Suprapubic skin (tissue), 4 donors: ENCODE results near the gene TNIP1. TPM values are rescaled to one million over a fixed set of nuclear protein-coding genes. Genes with fewer than 3 reads are reported as not detected.

Experiments
- DNase-seq, 2 donors: peaks; one replicate each; pipeline ENCODE4 v3.0.0-alpha.2; 2019; ENCODE audit warnings: low spot score in 2 of 2
- H3K27ac ChIP-seq: fragments of 200-600 bp; sonication (generic); one replicate; pipeline ENCODE4 v1.5.1; 2019
- H3K27me3 ChIP-seq: fragments of 200-600 bp; sonication (generic); one replicate; pipeline ENCODE4 v1.5.1; 2019
- H3K36me3 ChIP-seq: fragments of 200-600 bp; sonication (generic); one replicate; pipeline ENCODE4 v1.5.1; 2019
- H3K4me1 ChIP-seq: fragments of 200-600 bp; sonication (generic); one replicate; pipeline ENCODE4 v1.5.1; 2019
- H3K4me3 ChIP-seq: fragments of 200-600 bp; sonication (generic); one replicate; pipeline ENCODE4 v1.5.1; 2019; ENCODE audit warnings: mild to moderate bottlenecking
- H3K9me3 ChIP-seq: fragments of 200-600 bp; sonication (generic); one replicate; pipeline ENCODE4 v1.5.1; 2019
- EP300 ChIP-seq: sonication (generic); formaldehyde crosslinking; IDR thresholded peaks from one replicate; pipeline ENCODE4 v1.6.1; 2017; ENCODE audit warnings: antibody characterized with exemption
- POLR2A ChIP-seq, 2 donors: fragments of 450-650 bp; IDR thresholded peaks; one replicate each; pipeline ENCODE4 v1.6.1; 2017; ENCODE audit warnings: antibody characterized with exemption in 2 of 2, mild to moderate bottlenecking in 2 of 2, moderate library complexity in 2 of 2
- POLR2AphosphoS5 ChIP-seq, 3 donors: sonication (generic); formaldehyde crosslinking; IDR thresholded peaks; one replicate each; pipeline ENCODE4 v1.6.1; 2017; ENCODE audit warnings: antibody characterized with exemption in 3 of 3
- WGBS: methylation state at CpG from one replicate; pipeline ENCODE4 v1.1.5; 2018; 5-methylcytosine and 5-hydroxymethylcytosine counted together
- total RNA-seq, 4 donors: library from RNA; depleted of rRNA; stranded (reverse); fragments of >200 nt; gene quantifications; one replicate each; pipeline ENCODE4 v1.1.0, GENCODE V29; 2016
- TF ChIP-seq, protein P1 (sequence below), 2 donors: fragments of 200-600 bp in 1 of 2; fragments of 450-650 bp in 1 of 2; sonication (generic) in 1 of 2; IDR thresholded peaks; one replicate each; pipeline ENCODE4 v1.5.1; 2016 to 2019; ENCODE audit warnings: antibody characterized with exemption in 2 of 2, mild to moderate bottlenecking in 1 of 2, moderate library complexity in 1 of 2

The TNIP1 gene
- total RNA-seq, 4 donors from 2014 or later, result 47.5 to 94.7 (median 70.9) TPM

DNA sequence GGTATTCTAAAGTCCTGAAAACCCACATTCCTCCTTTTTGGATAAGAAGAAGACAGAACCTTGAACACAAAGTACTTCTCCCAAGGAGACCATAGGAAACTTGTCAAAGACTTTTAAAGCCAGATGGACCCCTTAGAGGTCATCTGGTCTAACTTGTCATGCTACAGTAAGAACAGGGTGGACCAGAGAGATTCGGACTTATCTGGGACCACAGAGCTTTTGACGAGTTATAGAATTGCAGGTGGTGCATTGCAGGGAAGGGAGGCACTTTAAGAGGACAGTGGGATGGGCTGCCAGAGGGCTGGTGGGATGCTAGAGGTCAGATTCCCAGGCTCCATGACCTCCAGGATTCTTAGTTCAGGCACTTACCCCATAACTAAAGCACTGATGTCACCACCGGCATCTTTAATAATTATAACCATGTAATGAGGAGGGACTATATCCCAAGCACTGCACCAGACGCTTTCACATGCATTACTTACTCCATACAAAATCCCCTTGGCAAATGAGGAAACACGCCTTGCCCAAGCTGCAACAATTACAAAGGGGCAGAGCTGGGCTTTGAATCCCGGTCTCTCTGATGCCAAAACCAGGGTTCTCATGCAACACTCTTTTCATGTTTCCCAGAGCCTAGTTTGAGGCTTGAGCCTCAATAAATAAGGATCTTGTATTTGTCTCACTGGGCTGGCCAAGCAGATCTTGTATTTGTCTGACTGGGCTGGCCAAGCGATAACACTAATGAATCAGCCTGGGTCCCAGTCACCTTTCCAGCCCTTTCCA, 73.2 kb downstream of the TNIP1 start:
- peak overlapping the region; percentile 88 for H3K27ac ChIP-seq
- peaks cover 44% of the 10 kb centered on the region for H3K4me1 ChIP-seq

DNA sequence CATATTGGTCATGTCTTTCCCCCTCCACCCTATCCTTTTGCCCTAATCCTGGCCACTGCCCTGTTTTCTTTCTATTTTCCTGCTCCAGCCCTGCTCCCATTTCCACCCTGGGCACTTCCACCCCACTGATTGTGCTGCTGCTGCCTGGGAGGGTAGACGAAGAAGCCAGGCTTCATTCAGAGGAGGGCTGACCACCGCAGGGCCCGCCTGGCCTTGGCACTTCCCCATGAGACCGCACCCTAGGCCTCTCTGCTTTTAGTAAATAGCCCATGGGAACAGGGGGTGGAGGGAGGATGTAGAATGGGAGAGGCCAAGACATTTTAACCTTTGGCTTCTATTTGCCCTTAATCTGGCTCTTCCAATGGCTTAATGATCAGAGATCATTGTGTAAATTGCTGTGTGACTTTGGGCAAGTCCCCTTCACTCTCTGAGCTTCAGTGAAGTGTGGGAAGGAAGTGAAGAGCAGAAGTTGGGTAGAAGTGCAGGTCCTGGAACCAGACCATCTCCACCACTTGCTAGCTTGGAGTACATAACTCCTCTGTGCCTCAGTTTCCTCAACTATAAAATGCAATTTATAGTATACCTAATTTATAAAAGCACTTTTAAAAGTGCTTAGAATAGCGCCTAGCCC, 74.0 kb downstream of the TNIP1 start:
- H3K9me3 ChIP-seq, result no peaks in the 10 kb centered on the region
- H3K27me3 ChIP-seq, result no peaks in the 10 kb centered on the region
- no peak overlapping the region for H3K4me3 ChIP-seq
- TF ChIP-seq, protein P1, sequence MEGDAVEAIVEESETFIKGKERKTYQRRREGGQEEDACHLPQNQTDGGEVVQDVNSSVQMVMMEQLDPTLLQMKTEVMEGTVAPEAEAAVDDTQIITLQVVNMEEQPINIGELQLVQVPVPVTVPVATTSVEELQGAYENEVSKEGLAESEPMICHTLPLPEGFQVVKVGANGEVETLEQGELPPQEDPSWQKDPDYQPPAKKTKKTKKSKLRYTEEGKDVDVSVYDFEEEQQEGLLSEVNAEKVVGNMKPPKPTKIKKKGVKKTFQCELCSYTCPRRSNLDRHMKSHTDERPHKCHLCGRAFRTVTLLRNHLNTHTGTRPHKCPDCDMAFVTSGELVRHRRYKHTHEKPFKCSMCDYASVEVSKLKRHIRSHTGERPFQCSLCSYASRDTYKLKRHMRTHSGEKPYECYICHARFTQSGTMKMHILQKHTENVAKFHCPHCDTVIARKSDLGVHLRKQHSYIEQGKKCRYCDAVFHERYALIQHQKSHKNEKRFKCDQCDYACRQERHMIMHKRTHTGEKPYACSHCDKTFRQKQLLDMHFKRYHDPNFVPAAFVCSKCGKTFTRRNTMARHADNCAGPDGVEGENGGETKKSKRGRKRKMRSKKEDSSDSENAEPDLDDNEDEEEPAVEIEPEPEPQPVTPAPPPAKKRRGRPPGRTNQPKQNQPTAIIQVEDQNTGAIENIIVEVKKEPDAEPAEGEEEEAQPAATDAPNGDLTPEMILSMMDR (IDR thresholded peaks at IDR 0.05), result no peak
- TF ChIP-seq POLR2AphosphoS5 (IDR thresholded peaks at IDR 0.05) (no peak), POLR2A (IDR thresholded peaks at IDR 0.05) (peak in 1 of 2 donors; percentile 6), EP300 (no peak)
- no peaks in the 10 kb centered on the region for H3K36me3 ChIP-seq
- 65% methylated on average over 5 of the region's 5 CpGs for WGBS
- peak overlapping the region; percentile 88 for H3K27ac ChIP-seq
- peaks cover 46% of the 10 kb centered on the region for H3K4me1 ChIP-seq
- DNase-seq, result no peak

More for the DNA sequence above, 73.2 kb downstream of the TNIP1 start:
- Histone ChIP-seq H3K27me3 (no peaks in the 10 kb centered on the region), H3K9me3 (no peaks in the 10 kb centered on the region), H3K36me3 (no peaks in the 10 kb centered on the region), H3K4me3 (no peak overlapping the region)
- TF ChIP-seq POLR2AphosphoS5 (IDR thresholded peaks at IDR 0.05) (no peak), EP300 (no peak), POLR2A (IDR thresholded peaks at IDR 0.05) (no peak)
- TF ChIP-seq, protein P1 (IDR thresholded peaks at IDR 0.05), result no peak
- no peak for DNase-seq
- 80% methylated on average over 7 of the region's 7 CpGs for WGBS

DNA sequence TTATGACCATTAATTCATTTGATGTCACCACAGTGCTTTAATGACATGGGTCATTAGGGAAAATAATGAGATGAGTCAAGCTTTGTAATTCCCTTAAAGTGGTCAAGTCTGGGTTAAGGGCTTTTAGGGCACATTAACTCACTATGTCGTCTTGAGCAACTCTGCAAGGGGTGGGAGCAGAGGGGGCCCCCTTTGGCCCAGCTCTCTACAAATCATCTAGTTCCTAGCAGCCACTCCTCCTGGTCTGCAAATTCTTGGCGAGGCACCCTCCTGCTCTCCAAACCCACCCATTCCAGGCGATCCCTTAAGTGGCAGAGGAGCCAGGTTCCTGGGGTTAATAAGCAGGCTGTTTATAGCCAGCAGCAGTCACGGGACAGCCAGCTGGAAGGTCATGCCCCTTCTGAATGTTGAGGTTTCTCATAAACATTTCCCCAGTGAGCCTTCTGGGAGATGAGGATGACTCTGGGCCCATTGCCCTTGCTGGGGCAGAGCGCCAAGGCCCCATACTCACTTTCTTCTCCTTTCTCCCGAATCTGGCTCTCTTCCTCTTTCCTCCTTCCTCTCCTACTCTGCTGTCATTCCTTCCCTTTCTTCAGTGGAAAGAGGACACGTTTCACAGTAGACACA, 74.8 kb downstream of the TNIP1 start:
- Histone ChIP-seq H3K36me3 (no peaks in the 10 kb centered on the region), H3K9me3 (no peaks in the 10 kb centered on the region), H3K27me3 (no peaks in the 10 kb centered on the region), H3K4me3 (no peak overlapping the region), H3K27ac (peak overlapping the region; percentile 88), H3K4me1 (peaks cover 46% of the 10 kb centered on the region)
- 38% methylated on average over 7 of the region's 7 CpGs for WGBS
- peak; percentile 92 to 95 for DNase-seq
- TF ChIP-seq POLR2AphosphoS5 (IDR thresholded peaks at IDR 0.05) (peak in 1 of 3 donors; percentile 17), POLR2A (IDR thresholded peaks at IDR 0.05) (peak in 1 of 2 donors; percentile 30), EP300 (peak; percentile 45)
- TF ChIP-seq, protein P1 (IDR thresholded peaks at IDR 0.05), result no peak

DNA sequence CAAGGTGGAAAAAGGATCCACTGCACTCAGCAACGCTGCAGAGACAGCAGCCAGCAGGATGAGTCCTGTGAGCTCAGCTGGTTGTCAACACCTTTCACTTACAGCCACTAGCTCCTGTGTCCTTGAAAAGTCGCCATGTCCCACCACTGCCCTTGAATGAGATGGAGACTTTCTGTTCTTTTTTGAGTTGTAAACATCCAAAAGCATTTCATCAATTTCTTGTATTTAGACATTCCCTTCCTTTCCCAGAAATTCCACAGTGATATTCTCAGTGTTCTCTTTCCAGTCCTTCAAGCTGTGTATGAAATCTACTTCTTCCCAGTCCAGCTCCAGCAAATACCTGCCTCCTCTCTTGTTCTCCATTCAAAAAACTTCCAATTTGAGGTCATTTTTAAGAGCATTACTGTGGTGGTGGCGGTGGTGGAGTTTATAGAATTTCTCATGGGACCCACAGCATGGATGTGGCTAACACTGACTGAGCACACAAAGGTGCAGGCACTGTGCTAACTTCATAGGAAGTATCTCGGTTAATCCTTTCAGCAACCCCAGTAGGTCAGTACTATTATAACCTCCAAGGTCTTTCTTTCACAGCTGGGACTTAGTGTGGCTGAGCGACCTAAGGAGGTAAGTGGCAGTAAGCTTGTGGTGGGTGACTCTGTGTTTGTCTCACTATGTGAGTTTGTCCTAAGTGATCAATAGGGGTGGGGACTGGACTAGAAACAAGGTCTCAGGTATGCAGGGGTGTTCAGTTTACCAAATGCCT, 75.5 kb downstream of the TNIP1 start:
- no peak overlapping the region for H3K4me3 ChIP-seq
- TF ChIP-seq POLR2A (IDR thresholded peaks at IDR 0.05) (peak in 1 of 2 donors; percentile 35), POLR2AphosphoS5 (IDR thresholded peaks at IDR 0.05) (peak in 2 of 3 donors; percentile 36 to 64), EP300 (peak; percentile 28)
- TF ChIP-seq, protein P1 (IDR thresholded peaks at IDR 0.05), result no peak
- H3K27me3 ChIP-seq, result no peaks in the 10 kb centered on the region
- no peak for DNase-seq
- H3K27ac ChIP-seq, result peak overlapping the region; percentile 88
- H3K36me3 ChIP-seq, result no peaks in the 10 kb centered on the region
- peaks cover 46% of the 10 kb centered on the region for H3K4me1 ChIP-seq
- 64% methylated on average over 5 of the region's 5 CpGs for WGBS
- H3K9me3 ChIP-seq, result no peaks in the 10 kb centered on the region
